GM13976 (cell line): ENCODE data around the gene ZNF571.
A peak's percentile ranks its signal among the peaks of the same experiment; 100 is the strongest.

Experiments
- DNase-seq: peaks from one replicate; pipeline ENCODE4 v3.0.0; 2012; ENCODE audit warnings: low spot score
- in situ Hi-C: fragments of 300-500 bp; cut with MboI; formaldehyde crosslinking; loops from one replicate; pipeline ENCODE4 v1.12.0; 2022; ENCODE audit warnings: low sequenced_read_pairs, mixed read lengths, inconsistent platforms; ENCODE audit not compliant: unreplicated experiment
- TF ChIP-seq, protein P1 (sequence below): IDR thresholded peaks from 2 replicates; pipeline ENCODE4 v1.5.1; 2012; ENCODE audit warnings: borderline replicate concordance, mild to moderate bottlenecking; ENCODE audit not compliant: insufficient read depth; ENCODE audit errors: extremely low read depth, missing control alignments, control extremely low read depth

ZNF571 gene

DNA sequence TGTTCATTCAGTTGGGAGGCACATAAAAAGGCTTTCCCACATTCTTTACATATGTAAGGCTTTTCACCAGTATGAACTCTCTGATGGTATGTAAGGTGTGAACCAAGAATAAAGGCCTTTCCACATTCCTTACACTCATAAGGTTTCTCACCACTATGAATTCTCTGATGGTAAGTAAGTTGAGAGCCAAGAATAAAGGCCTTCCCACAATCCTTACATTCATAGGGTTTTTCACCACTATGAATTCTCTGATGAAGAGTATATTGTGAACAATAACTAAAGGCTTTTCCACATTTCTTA lies 29.3 kb downstream of the ZNF571 start:
- TF ChIP-seq, protein P1, sequence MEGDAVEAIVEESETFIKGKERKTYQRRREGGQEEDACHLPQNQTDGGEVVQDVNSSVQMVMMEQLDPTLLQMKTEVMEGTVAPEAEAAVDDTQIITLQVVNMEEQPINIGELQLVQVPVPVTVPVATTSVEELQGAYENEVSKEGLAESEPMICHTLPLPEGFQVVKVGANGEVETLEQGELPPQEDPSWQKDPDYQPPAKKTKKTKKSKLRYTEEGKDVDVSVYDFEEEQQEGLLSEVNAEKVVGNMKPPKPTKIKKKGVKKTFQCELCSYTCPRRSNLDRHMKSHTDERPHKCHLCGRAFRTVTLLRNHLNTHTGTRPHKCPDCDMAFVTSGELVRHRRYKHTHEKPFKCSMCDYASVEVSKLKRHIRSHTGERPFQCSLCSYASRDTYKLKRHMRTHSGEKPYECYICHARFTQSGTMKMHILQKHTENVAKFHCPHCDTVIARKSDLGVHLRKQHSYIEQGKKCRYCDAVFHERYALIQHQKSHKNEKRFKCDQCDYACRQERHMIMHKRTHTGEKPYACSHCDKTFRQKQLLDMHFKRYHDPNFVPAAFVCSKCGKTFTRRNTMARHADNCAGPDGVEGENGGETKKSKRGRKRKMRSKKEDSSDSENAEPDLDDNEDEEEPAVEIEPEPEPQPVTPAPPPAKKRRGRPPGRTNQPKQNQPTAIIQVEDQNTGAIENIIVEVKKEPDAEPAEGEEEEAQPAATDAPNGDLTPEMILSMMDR: no peak
- DNase-seq: no peak
- in situ Hi-C loops: no loop called here

DNA sequence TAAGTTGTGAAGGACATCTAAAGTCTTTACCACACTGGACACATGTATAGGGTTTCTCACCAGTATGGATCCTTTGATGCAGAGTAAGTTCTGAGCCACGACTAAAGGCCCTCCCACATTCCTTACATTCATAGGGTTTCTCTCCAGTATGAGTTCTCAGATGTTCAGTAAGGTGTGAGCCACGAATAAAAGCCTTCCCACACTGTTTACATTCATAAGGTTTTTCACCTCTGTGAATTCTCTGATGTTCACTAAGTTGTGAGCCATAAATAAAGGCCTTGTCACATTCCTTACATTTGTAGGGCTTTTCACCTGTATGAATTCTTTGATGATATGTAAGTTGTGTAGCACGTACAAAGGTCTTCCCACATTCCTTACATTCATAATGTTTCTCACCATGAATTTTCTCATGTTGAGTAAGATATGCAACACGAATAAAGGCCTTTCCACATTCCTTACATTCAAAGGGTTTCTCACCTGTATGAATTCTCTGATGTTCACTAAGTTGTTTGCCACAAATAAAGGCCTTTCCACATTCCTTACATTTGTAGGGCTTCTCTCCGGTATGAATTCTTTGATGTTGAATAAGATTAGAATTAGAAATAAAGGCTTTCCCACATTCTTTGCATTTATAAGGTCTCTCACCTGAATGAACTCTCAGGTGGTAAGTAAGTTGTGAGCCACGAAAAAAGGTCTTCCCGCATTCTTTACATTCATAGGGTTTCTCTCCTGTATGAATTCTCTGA lies 29.8 kb downstream of the ZNF571 start:
- DNase-seq: no peak
- TF ChIP-seq, protein P1: no peak
- in situ Hi-C loops: no loop called here

GRCh38 chr19:37563518-37563917 lies 31.1 kb downstream of the ZNF571 start:
- no peak for DNase-seq
- in situ Hi-C loops: no loop called here
- TF ChIP-seq, protein P1: no peak

GRCh38 chr19:37551129-37551993 lies 43.2 kb downstream of the ZNF571 start:
- in situ Hi-C loops: no loop called here
- DNase-seq: peak; percentile 93
- TF ChIP-seq, protein P1: peak; percentile 54

DNA sequence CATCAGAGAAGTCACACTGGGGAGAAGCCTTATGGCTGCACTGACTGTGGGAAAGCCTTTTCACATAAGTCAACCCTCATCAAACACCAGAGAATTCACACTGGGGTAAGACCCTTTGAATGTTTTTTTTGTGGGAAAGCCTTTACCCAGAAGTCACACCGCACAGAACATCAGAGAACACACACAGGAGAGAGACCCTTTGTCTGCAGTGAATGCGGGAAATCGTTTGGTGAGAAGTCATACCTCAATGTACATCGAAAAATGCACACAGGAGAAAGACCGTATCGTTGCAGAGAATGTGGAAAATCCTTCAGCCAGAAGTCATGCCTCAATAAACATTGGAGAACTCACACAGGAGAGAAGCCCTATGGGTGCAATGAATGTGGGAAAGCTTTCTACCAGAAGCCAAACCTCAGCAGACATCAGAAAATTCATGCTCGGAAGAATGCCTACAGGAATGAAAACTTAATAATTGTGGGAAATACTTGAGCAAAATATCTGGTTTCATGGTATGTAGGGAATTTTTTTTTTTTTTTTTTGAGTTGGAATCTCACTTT lies 57.1 kb downstream of the ZNF571 start:
- DNase-seq: no peak
- in situ Hi-C loops: no loop called here
- TF ChIP-seq, protein P1: no peak

GRCh38 chr19:37519890-37520289 lies 74.7 kb downstream of the ZNF571 start:
- TF ChIP-seq, protein P1: no peak
- DNase-seq: no peak
- in situ Hi-C loops: no loop called here
